Measurements from ENCODE around the gene STXBP5.

DNA sequence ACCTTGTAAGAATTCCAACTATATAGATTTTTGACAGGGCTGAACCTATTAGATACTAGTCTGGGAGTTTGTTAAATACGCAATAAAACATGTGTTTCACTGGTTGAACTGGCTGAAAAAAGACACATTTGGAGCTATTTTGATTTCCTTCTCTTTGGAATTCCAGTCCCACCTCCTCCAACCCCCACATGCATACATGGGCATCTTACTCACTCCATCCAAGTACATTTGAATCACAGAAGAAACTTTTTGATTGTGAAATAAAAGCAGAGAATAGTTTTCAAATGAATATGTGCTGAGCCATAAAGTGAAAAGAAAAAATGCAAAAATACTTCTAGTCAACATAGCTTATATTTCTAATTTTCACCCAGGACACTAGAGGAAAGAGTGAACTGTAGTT lies 33.9 kb upstream of the STXBP5 start:
- TF ChIP-seq, protein P1, sequence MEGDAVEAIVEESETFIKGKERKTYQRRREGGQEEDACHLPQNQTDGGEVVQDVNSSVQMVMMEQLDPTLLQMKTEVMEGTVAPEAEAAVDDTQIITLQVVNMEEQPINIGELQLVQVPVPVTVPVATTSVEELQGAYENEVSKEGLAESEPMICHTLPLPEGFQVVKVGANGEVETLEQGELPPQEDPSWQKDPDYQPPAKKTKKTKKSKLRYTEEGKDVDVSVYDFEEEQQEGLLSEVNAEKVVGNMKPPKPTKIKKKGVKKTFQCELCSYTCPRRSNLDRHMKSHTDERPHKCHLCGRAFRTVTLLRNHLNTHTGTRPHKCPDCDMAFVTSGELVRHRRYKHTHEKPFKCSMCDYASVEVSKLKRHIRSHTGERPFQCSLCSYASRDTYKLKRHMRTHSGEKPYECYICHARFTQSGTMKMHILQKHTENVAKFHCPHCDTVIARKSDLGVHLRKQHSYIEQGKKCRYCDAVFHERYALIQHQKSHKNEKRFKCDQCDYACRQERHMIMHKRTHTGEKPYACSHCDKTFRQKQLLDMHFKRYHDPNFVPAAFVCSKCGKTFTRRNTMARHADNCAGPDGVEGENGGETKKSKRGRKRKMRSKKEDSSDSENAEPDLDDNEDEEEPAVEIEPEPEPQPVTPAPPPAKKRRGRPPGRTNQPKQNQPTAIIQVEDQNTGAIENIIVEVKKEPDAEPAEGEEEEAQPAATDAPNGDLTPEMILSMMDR (IDR thresholded peaks at IDR 0.05) = no peak
- no peak for TF ChIP-seq POLR2A (IDR thresholded peaks at IDR 0.05)

All from thyroid gland (tissue), 4 donors.